MM.1S (cell line): ENCODE measurements around the gene LRRC31.

ENCODE experiments used
- DNase-seq: peaks from one replicate; pipeline ENCODE4 v3.0.0-alpha.2; 2015
- H2AFZ ChIP-seq: fragments of 300-600 bp; sonication (generic); 2 replicates; pipeline ENCODE4 v1.6.0; 2016; ENCODE audit warnings: antibody characterized with exemption, low read length
- H3F3A ChIP-seq: fragments of 300-600 bp; sonication (generic); 2 replicates; pipeline ENCODE4 v1.6.1; 2016; ENCODE audit warnings: mild to moderate bottlenecking, antibody characterized with exemption, low read length, moderate library complexity, mixed read lengths; ENCODE audit not compliant: insufficient read depth
- H3K27ac ChIP-seq: fragments of 300-600 bp; sonication (generic); 2 replicates; pipeline ENCODE4 v1.5.1; 2016; ENCODE audit warnings: mild to moderate bottlenecking, low read length
- H3K27me3 ChIP-seq: fragments of 300-600 bp; sonication (generic); replicated peaks from 2 replicates; pipeline ENCODE4 v1.6.0; 2016; ENCODE audit warnings: low read length; ENCODE audit not compliant: insufficient read depth
- H3K36me3 ChIP-seq: fragments of 300-600 bp; sonication (generic); replicated peaks from 2 replicates; pipeline ENCODE4 v1.6.1; 2016; ENCODE audit warnings: mild to moderate bottlenecking, low read length, mixed read lengths; ENCODE audit not compliant: insufficient read depth
- H3K4me1 ChIP-seq: fragments of 300-600 bp; sonication (generic); 2 replicates; pipeline ENCODE4 v1.6.1; 2016; ENCODE audit warnings: low read length, mixed read lengths
- H3K4me2 ChIP-seq: fragments of 300-600 bp; sonication (generic); 2 replicates; pipeline ENCODE4 v1.6.0; 2016; ENCODE audit warnings: low read depth, low read length
- H3K4me3 ChIP-seq: fragments of 300-600 bp; sonication (generic); 2 replicates; pipeline ENCODE4 v1.5.1; 2016; ENCODE audit warnings: low read length, mixed read lengths
- H3K79me2 ChIP-seq: fragments of 300-600 bp; sonication (generic); 2 replicates; pipeline ENCODE4 v1.6.1; 2016; ENCODE audit warnings: mixed run types, low read length, mixed read lengths
- H3K9ac ChIP-seq: fragments of 300-600 bp; sonication (generic); 2 replicates; pipeline ENCODE4 v1.6.1; 2016; ENCODE audit warnings: low read length, mixed read lengths
- H3K9me2 ChIP-seq: fragments of 300-600 bp; sonication (generic); replicated peaks from 2 replicates; pipeline ENCODE4 v1.6.1; 2016; ENCODE audit warnings: mild to moderate bottlenecking, low read length, mixed read lengths; ENCODE audit not compliant: insufficient read depth
- H3K9me3 ChIP-seq: fragments of 300-600 bp; sonication (generic); replicated peaks from 2 replicates; pipeline ENCODE4 v1.6.1; 2016; ENCODE audit warnings: mild to moderate bottlenecking, low read length, mixed read lengths; ENCODE audit not compliant: insufficient read depth
- H4K20me1 ChIP-seq: fragments of 300-600 bp; sonication (generic); 2 replicates; pipeline ENCODE4 v1.6.1; 2016; ENCODE audit warnings: mild to moderate bottlenecking, low read length, moderate library complexity, mixed read lengths; ENCODE audit not compliant: insufficient read depth
- CTCF ChIP-seq: fragments of 300-600 bp; sonication (generic); IDR thresholded peaks from 2 replicates; pipeline ENCODE4 v1.5.1; 2016; ENCODE audit warnings: antibody characterized with exemption, low read length, mixed read lengths
- EZH2 ChIP-seq: fragments of 300-600 bp; sonication (generic); optimal IDR thresholded peaks from 2 replicates; pipeline ENCODE3; 2017; ENCODE audit warnings: low read depth, mild to moderate bottlenecking, antibody characterized with exemption, low read length, mixed read lengths
- EZH2phosphoT487 ChIP-seq: fragments of 300-600 bp; sonication (generic); IDR thresholded peaks from 2 replicates; pipeline ENCODE4 v1.6.1; 2018; ENCODE audit warnings: antibody characterized with exemption, low read length

The LRRC31 gene

GRCh38 chr3:169818316-169818715, 51.4 kb downstream of the LRRC31 start:
- Histone ChIP-seq H2AFZ (no peak overlapping the region), H3K4me2 (no peak overlapping the region), H3F3A (no peaks in the 10 kb centered on the region)

GRCh38 chr3:169815590-169816150, 54.1 kb downstream of the LRRC31 start:
- Histone ChIP-seq H3K4me2 (no peak overlapping the region), H3K4me1 (no peaks in the 10 kb centered on the region), H2AFZ (no peak overlapping the region), H3K4me3 (no peak overlapping the region), H3K9me3 (0 out of 2 replicates have a peak, but pooled peaks cover 4% of the 10 kb centered on the region), H3K9ac (no peak overlapping the region), H4K20me1 (no peaks in the 10 kb centered on the region), H3K79me2 (no peaks in the 10 kb centered on the region), H3K36me3 (no peaks in the 10 kb centered on the region), H3F3A (peaks cover 10% of the 10 kb centered on the region; the same call in 1 of the 2 replicates), H3K9me2 (no peaks in the 10 kb centered on the region), H3K27ac (no peak overlapping the region), H3K27me3 (no peaks in the 10 kb centered on the region)
- no peak for DNase-seq
- TF ChIP-seq CTCF, result no peak
- TF ChIP-seq EZH2, result no peak
- no peak for TF ChIP-seq EZH2phosphoT487

More at GRCh38 chr3:169818316-169818715, 51.4 kb downstream of the LRRC31 start:
- Histone ChIP-seq H3K79me2 (no peaks in the 10 kb centered on the region), H3K27me3 (no peaks in the 10 kb centered on the region), H3K4me3 (no peak overlapping the region), H3K9me3 (0 out of 2 replicates have a peak, but pooled peaks cover 4% of the 10 kb centered on the region), H3K36me3 (no peaks in the 10 kb centered on the region), H3K9me2 (no peaks in the 10 kb centered on the region), H3K9ac (no peak overlapping the region), H3K4me1 (no peaks in the 10 kb centered on the region), H4K20me1 (no peaks in the 10 kb centered on the region), H3K27ac (no peak overlapping the region)
- DNase-seq, result no peak
- no peak for TF ChIP-seq EZH2

GRCh38 chr3:169813757-169814517, 55.8 kb downstream of the LRRC31 start:
- H3K36me3 ChIP-seq, result no peaks in the 10 kb centered on the region
- H3K4me2 ChIP-seq, result peak overlapping the region; percentile 93
- H3K27ac ChIP-seq, result peak overlapping the region; percentile 37; the same call in 1 of the 2 replicates
- H4K20me1 ChIP-seq, result no peaks in the 10 kb centered on the region
- H3K9ac ChIP-seq, result peak overlapping the region; percentile 19; the same call in 1 of the 2 replicates
- no peaks in the 10 kb centered on the region for H3K9me2 ChIP-seq
- H3K79me2 ChIP-seq, result no peaks in the 10 kb centered on the region
- DNase-seq, result peak; percentile 98
- H3K9me3 ChIP-seq, result 0 out of 2 replicates have a peak, but pooled peaks cover 4% of the 10 kb centered on the region
- H3F3A ChIP-seq, result peaks cover 10% of the 10 kb centered on the region; the same call in 1 of the 2 replicates
- H3K27me3 ChIP-seq, result no peaks in the 10 kb centered on the region
- peak overlapping the region; percentile 94 for H2AFZ ChIP-seq
- peak overlapping the region; percentile 66 for H3K4me3 ChIP-seq
- no peaks in the 10 kb centered on the region for H3K4me1 ChIP-seq
- TF ChIP-seq CTCF, result peak; percentile 92
- TF ChIP-seq EZH2, result no peak
